Measurements from ENCODE around the gene SUDS3. TPM values are rescaled to one million over a fixed set of nuclear protein-coding genes. Genes with fewer than 3 reads are reported as not detected.

Gene SUDS3
- total and polyA plus RNA-seq, 2 experiments from 2014 or later: 53.0 to 77.1 TPM

- no peak overlapping the region for H3K4me2 ChIP-seq
- H3F3A ChIP-seq (replicated peaks; ENCODE audit: low read depth): no peaks in the 10 kb centered on the region
- H3K9me3 Mint-ChIP-seq: no peaks in the 10 kb centered on the region
- H3K9me2 ChIP-seq (ENCODE audit: insufficient read depth): no peaks in the 10 kb centered on the region
- TF ChIP-seq CREB1 (CRISPR knock-in tag; IDR thresholded peaks at IDR 0.05; ENCODE audit: low read depth) (no peak), ZNF114 (CRISPR knock-in tag; IDR thresholded peaks at IDR 0.05) (no peak), JUNB (IDR thresholded peaks at IDR 0.05; ENCODE audit: unreplicated experiment) (no peak), STAT1 (IDR thresholded peaks at IDR 0.05; ENCODE audit: unreplicated experiment) (no peak), POLR2AphosphoS5 (IDR thresholded peaks at IDR 0.05; ENCODE audit: low read depth) (no peak), EZH2 (IDR thresholded peaks at IDR 0.05; ENCODE audit: low read depth, unreplicated experiment) (no peak), ZNF331 (CRISPR knock-in tag; IDR thresholded peaks at IDR 0.05; ENCODE audit: low read depth) (no peak), NANOG (IDR thresholded peaks at IDR 0.05; ENCODE audit: borderline replicate concordance) (no peak), ZNF462 (CRISPR knock-in tag; IDR thresholded peaks at IDR 0.05) (no peak), ETS1 (IDR thresholded peaks at IDR 0.05) (no peak), EZH2phosphoT487 (IDR thresholded peaks at IDR 0.05; ENCODE audit: unreplicated experiment) (no peak)
- TF ChIP-seq, protein P1, sequence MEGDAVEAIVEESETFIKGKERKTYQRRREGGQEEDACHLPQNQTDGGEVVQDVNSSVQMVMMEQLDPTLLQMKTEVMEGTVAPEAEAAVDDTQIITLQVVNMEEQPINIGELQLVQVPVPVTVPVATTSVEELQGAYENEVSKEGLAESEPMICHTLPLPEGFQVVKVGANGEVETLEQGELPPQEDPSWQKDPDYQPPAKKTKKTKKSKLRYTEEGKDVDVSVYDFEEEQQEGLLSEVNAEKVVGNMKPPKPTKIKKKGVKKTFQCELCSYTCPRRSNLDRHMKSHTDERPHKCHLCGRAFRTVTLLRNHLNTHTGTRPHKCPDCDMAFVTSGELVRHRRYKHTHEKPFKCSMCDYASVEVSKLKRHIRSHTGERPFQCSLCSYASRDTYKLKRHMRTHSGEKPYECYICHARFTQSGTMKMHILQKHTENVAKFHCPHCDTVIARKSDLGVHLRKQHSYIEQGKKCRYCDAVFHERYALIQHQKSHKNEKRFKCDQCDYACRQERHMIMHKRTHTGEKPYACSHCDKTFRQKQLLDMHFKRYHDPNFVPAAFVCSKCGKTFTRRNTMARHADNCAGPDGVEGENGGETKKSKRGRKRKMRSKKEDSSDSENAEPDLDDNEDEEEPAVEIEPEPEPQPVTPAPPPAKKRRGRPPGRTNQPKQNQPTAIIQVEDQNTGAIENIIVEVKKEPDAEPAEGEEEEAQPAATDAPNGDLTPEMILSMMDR (conservative IDR thresholded peaks at IDR 0.05; ENCODE audit: low read depth in 2 of 2): no peak
- TF ChIP-seq, protein P2, sequence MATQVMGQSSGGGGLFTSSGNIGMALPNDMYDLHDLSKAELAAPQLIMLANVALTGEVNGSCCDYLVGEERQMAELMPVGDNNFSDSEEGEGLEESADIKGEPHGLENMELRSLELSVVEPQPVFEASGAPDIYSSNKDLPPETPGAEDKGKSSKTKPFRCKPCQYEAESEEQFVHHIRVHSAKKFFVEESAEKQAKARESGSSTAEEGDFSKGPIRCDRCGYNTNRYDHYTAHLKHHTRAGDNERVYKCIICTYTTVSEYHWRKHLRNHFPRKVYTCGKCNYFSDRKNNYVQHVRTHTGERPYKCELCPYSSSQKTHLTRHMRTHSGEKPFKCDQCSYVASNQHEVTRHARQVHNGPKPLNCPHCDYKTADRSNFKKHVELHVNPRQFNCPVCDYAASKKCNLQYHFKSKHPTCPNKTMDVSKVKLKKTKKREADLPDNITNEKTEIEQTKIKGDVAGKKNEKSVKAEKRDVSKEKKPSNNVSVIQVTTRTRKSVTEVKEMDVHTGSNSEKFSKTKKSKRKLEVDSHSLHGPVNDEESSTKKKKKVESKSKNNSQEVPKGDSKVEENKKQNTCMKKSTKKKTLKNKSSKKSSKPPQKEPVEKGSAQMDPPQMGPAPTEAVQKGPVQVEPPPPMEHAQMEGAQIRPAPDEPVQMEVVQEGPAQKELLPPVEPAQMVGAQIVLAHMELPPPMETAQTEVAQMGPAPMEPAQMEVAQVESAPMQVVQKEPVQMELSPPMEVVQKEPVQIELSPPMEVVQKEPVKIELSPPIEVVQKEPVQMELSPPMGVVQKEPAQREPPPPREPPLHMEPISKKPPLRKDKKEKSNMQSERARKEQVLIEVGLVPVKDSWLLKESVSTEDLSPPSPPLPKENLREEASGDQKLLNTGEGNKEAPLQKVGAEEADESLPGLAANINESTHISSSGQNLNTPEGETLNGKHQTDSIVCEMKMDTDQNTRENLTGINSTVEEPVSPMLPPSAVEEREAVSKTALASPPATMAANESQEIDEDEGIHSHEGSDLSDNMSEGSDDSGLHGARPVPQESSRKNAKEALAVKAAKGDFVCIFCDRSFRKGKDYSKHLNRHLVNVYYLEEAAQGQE (IDR thresholded peaks at IDR 0.05; ENCODE audit: unreplicated experiment): no peak
- H3K27me3 ChIP-seq (ENCODE audit: insufficient read depth): no peaks in the 10 kb centered on the region
- DNase-seq (ENCODE audit: low spot score) (no peak), ATAC-seq (no peak)
- no peak overlapping the region for H2AFZ ChIP-seq
- peaks cover 1% of the 10 kb centered on the region for H3K79me2 ChIP-seq (replicated peaks; ENCODE audit: insufficient read depth)
- peaks cover 5% of the 10 kb centered on the region for H4K20me1 ChIP-seq (replicated peaks; ENCODE audit: insufficient read depth)
- no peak overlapping the region for H3K27ac ChIP-seq (ENCODE audit: low read depth)
- H3K36me3 Mint-ChIP-seq (ENCODE audit: low read depth): peaks cover 77% of the 10 kb centered on the region
- H3K4me3 ChIP-seq: no peak overlapping the region
- H3K4me1 ChIP-seq (ENCODE audit: insufficient read depth): no peaks in the 10 kb centered on the region
- peaks cover 2% of the 10 kb centered on the region for H3K27me3 Mint-ChIP-seq (ENCODE audit: insufficient read depth, low read depth, poor library complexity)
- peaks cover 14% of the 10 kb centered on the region for H3K36me3 ChIP-seq (ENCODE audit: insufficient read depth)
- H3K4me1 Mint-ChIP-seq: no peaks in the 10 kb centered on the region
- no peak overlapping the region for H3K27ac Mint-ChIP-seq
- H3K4me3 Mint-ChIP-seq: no peak overlapping the region
These were observed 22.2 kb downstream of the SUDS3 start for GRCh38 chr12:118398524-118398923.

Data from GM23338 (cell line).